ENCODE results near the gene PEX6. TPM values are rescaled to one million over a fixed set of nuclear protein-coding genes. Genes with fewer than 3 reads are reported as not detected.

PEX6 gene
- total RNA-seq, 1 donor from 2014 or later, result 28.9 TPM

GRCh38 chr6:42963855-42964605 lies 15.0 kb downstream of the PEX6 start:
- Histone ChIP-seq H3K36me3 (peaks cover 65% of the 10 kb centered on the region), H3K27me3 (ENCODE audit: low read depth) (no peaks in the 10 kb centered on the region), H3K4me1 (peaks cover 17% of the 10 kb centered on the region), H3K27ac (replicated peaks) (no peak overlapping the region), H3K4me3 (no peak overlapping the region), H3K9me3 (replicated peaks) (no peaks in the 10 kb centered on the region)
- DNase-seq, result no peak
- no peak for TF ChIP-seq CTCF (IDR thresholded peaks at IDR 0.05; ENCODE audit: borderline replicate concordance)
- intact Hi-C loops (cut with micrococcal nuclease), result no loop called here

GRCh38 chr6:42963179-42963854 lies 15.7 kb downstream of the PEX6 start:
- Histone ChIP-seq H3K4me3 (no peak overlapping the region), H3K27ac (replicated peaks) (no peak overlapping the region), H3K36me3 (peaks cover 58% of the 10 kb centered on the region), H3K27me3 (ENCODE audit: low read depth) (no peaks in the 10 kb centered on the region), H3K4me1 (peaks cover 17% of the 10 kb centered on the region), H3K9me3 (replicated peaks) (no peaks in the 10 kb centered on the region)
- DNase-seq, result no peak
- intact Hi-C loops (cut with micrococcal nuclease), result no loop called here
- no peak for TF ChIP-seq CTCF (IDR thresholded peaks at IDR 0.05; ENCODE audit: borderline replicate concordance)

GRCh38 chr6:42962502-42963178 lies 16.3 kb downstream of the PEX6 start:
- no peaks in the 10 kb centered on the region for H3K27me3 ChIP-seq (ENCODE audit: low read depth)
- no peak for DNase-seq
- H3K27ac ChIP-seq (replicated peaks), result no peak overlapping the region
- no peak for TF ChIP-seq CTCF (IDR thresholded peaks at IDR 0.05; ENCODE audit: borderline replicate concordance)
- H3K4me3 ChIP-seq, result no peak overlapping the region
- intact Hi-C loops (cut with micrococcal nuclease), result no loop called here
- H3K9me3 ChIP-seq (replicated peaks), result no peaks in the 10 kb centered on the region
- H3K36me3 ChIP-seq, result peaks cover 51% of the 10 kb centered on the region
- H3K4me1 ChIP-seq, result peaks cover 17% of the 10 kb centered on the region

- Histone ChIP-seq H3K27ac (replicated peaks) (no peak overlapping the region), H3K4me3 (no peak overlapping the region), H3K4me1 (peaks cover 17% of the 10 kb centered on the region), H3K9me3 (replicated peaks) (no peaks in the 10 kb centered on the region), H3K36me3 (peaks cover 46% of the 10 kb centered on the region), H3K27me3 (ENCODE audit: low read depth) (no peaks in the 10 kb centered on the region)
- no peak for DNase-seq
- intact Hi-C loops (cut with micrococcal nuclease), result no loop called here
- TF ChIP-seq CTCF (IDR thresholded peaks at IDR 0.05; ENCODE audit: borderline replicate concordance), result no peak
Measured at GRCh38 chr6:42962096-42962495, 16.9 kb downstream of the PEX6 start.

- H3K27ac ChIP-seq (replicated peaks), result peak overlapping the region; percentile 70
- no peak for TF ChIP-seq CTCF (IDR thresholded peaks at IDR 0.05; ENCODE audit: borderline replicate concordance)
- H3K36me3 ChIP-seq, result peaks cover 37% of the 10 kb centered on the region
- H3K9me3 ChIP-seq (replicated peaks), result no peaks in the 10 kb centered on the region
- peaks cover 17% of the 10 kb centered on the region for H3K4me1 ChIP-seq
- H3K27me3 ChIP-seq (ENCODE audit: low read depth), result no peaks in the 10 kb centered on the region
- no peak for DNase-seq
- peak overlapping the region; percentile 71 for H3K4me3 ChIP-seq
- intact Hi-C loops (cut with micrococcal nuclease), result no loop called here
Measured at GRCh38 chr6:42961020-42961470, 17.9 kb downstream of the PEX6 start.

All from left ventricle myocardium inferior (tissue), 1 donor.